IMR-90 (cell line): ENCODE measurements around the gene TBX4. TPM values are rescaled to one million over a fixed set of nuclear protein-coding genes. Genes with fewer than 3 reads are reported as not detected.

ENCODE experiments used
- ATAC-seq: fragments of 200-7000 bp; cut with Tn5 transposase; 2 replicates; pipeline ENCODE4 v1.9.1; 2020; ENCODE audit warnings: low read depth, mild to moderate bottlenecking, moderate library complexity
- BruUV-seq: library from RNA; stranded (reverse); fragments of 400-500 nt; replicated peaks from 2 replicates; lab custom pipeline; 2021; lab: Mats Ljungman, UMichigan
- CTCF ChIA-PET: fragments of 300-600 bp; formaldehyde crosslinking; extraction: SDS; loops from one replicate; lab custom pipeline; 2021; ENCODE audit warnings: antibody characterized with exemption; lab: Yijun Ruan, JAX
- POLR2A ChIA-PET: fragments of 300-600 bp; sonication (Branson Sonifier 250); formaldehyde crosslinking; loops from one replicate; lab custom pipeline; 2022; ENCODE audit warnings: antibody characterized with exemption; ENCODE audit not compliant: unreplicated experiment; lab: Charles Lee
- DNase-seq: peaks from one replicate; pipeline ENCODE4 v3.0.0; 2013
- H2AFZ ChIP-seq: replicated peaks from 2 replicates; pipeline ENCODE3; 2013; ENCODE audit warnings: low read length, mild to moderate bottlenecking; ENCODE audit not compliant: poor library complexity
- H2AK5ac ChIP-seq: 2 replicates; pipeline ENCODE4 v1.6.1; 2013; ENCODE audit warnings: low read depth, low read length, inconsistent platforms
- H2AK9ac ChIP-seq: replicated peaks from 2 replicates; pipeline ENCODE3; 2013; ENCODE audit warnings: mild to moderate bottlenecking, low read depth, low read length, moderate library complexity; ENCODE audit not compliant: poor library complexity
- H2BK120ac ChIP-seq: 2 replicates; pipeline ENCODE4 v1.6.1; 2013; ENCODE audit warnings: low read depth, low read length, inconsistent platforms
- H2BK15ac ChIP-seq: 3 replicates; pipeline ENCODE4 v1.6.1; 2013; ENCODE audit warnings: low read depth, low read length, inconsistent platforms
- H2BK20ac ChIP-seq: 2 replicates; pipeline ENCODE4 v1.6.1; 2013; ENCODE audit warnings: low read depth, mild to moderate bottlenecking, inconsistent platforms, low read length, moderate library complexity
- H2BK5ac ChIP-seq: 2 replicates; pipeline ENCODE4 v1.6.1; 2013; ENCODE audit warnings: mild to moderate bottlenecking, low read depth, low read length, inconsistent platforms; ENCODE audit not compliant: poor library complexity, severe bottlenecking
- H3K14ac ChIP-seq: replicated peaks from 2 replicates; pipeline ENCODE4 v1.6.1; 2013; ENCODE audit warnings: low read depth, low read length, inconsistent platforms
- H3K18ac ChIP-seq: 2 replicates; pipeline ENCODE4 v1.6.1; 2013; ENCODE audit warnings: low read depth, low read length, control low read depth
- H3K23ac ChIP-seq: 2 replicates; pipeline ENCODE4 v1.6.1; 2013; ENCODE audit warnings: low read depth, low read length, inconsistent platforms
- H3K27ac ChIP-seq: 2 replicates; pipeline ENCODE4 v1.5.1; 2013; ENCODE audit warnings: mild to moderate bottlenecking, control low read depth, low read length; ENCODE audit not compliant: insufficient read depth
- H3K27me3 ChIP-seq: 2 replicates; pipeline ENCODE4 v1.6.1; 2013; ENCODE audit warnings: low read length; ENCODE audit not compliant: control insufficient read depth, insufficient read depth
- H3K36me3 ChIP-seq: 2 replicates; pipeline ENCODE4 v1.6.1; 2013; ENCODE audit warnings: low read length, mixed read lengths; ENCODE audit not compliant: control insufficient read depth, insufficient read depth
- H3K4ac ChIP-seq: 2 replicates; pipeline ENCODE4 v1.6.1; 2013; ENCODE audit warnings: low read depth, low read length, inconsistent platforms
- H3K4me1 ChIP-seq: 2 replicates; pipeline ENCODE4 v1.6.1; 2013; ENCODE audit warnings: low read length, mixed read lengths; ENCODE audit not compliant: control insufficient read depth, insufficient read depth
- H3K4me2 ChIP-seq: 2 replicates; pipeline ENCODE4 v1.6.1; 2013; ENCODE audit warnings: low read depth, mild to moderate bottlenecking, control low read depth, low read length, moderate library complexity
- H3K4me3 ChIP-seq: 2 replicates; pipeline ENCODE4 v1.5.1; 2013; ENCODE audit warnings: low read depth, mild to moderate bottlenecking, control low read depth, low read length, moderate library complexity; ENCODE audit not compliant: insufficient read depth
- H3K56ac ChIP-seq: 2 replicates; pipeline ENCODE4 v1.6.1; 2013; ENCODE audit warnings: low read length, inconsistent platforms; ENCODE audit not compliant: insufficient read depth; ENCODE audit errors: extremely low read depth
- H3K79me1 ChIP-seq, 2 experiments: 2 replicates each; pipeline ENCODE4 v1.6.1; 2013; ENCODE audit warnings: low read length in 2 of 2, inconsistent platforms in 1 of 2, low read depth in 1 of 2
- H3K9ac ChIP-seq: 2 replicates; pipeline ENCODE4 v1.6.1; 2013; ENCODE audit warnings: low read depth, low read length, control low read depth
- H3K9me1 ChIP-seq: 2 replicates; pipeline ENCODE4 v1.6.1; 2013; ENCODE audit warnings: low read length, inconsistent platforms; ENCODE audit not compliant: insufficient read depth
- H3K9me3 ChIP-seq: 2 replicates; pipeline ENCODE4 v1.6.1; 2013; ENCODE audit warnings: low read length; ENCODE audit not compliant: control insufficient read depth, insufficient read depth
- H4K20me1 ChIP-seq: 2 replicates; pipeline ENCODE4 v1.6.1; 2013; ENCODE audit warnings: low read length, inconsistent platforms; ENCODE audit not compliant: insufficient read depth
- H4K5ac ChIP-seq: 2 replicates; pipeline ENCODE4 v1.6.1; 2013; ENCODE audit warnings: mild to moderate bottlenecking, low read depth, low read length, control low read depth
- H4K8ac ChIP-seq, 2 experiments: 2 replicates each; pipeline ENCODE4 v1.6.1; 2013; ENCODE audit warnings: low read depth in 2 of 2, low read length in 2 of 2, control low read depth in 1 of 2, inconsistent platforms in 1 of 2
- H4K91ac ChIP-seq: 2 replicates; pipeline ENCODE4 v1.6.1; 2013; ENCODE audit warnings: low read depth, low read length, inconsistent platforms; ENCODE audit not compliant: insufficient read depth
- CHD1 ChIP-seq: IDR thresholded peaks from 2 replicates; pipeline ENCODE4 v1.6.1; 2012; ENCODE audit warnings: low read depth, low read length, improper control_type of control experiment
- NFE2L2 ChIP-seq: fragments of 150-350 bp; IDR thresholded peaks from 2 replicates; pipeline ENCODE4 v1.6.1; 2016; ENCODE audit warnings: low read depth, mild to moderate bottlenecking, low read length
- WGBS, 2 experiments: methylation state at CpG; one replicate each; pipeline versions ENCODE4 v1.1.5 to v1.1.7; 2013; ENCODE audit warnings: missing lambda C conversion rate in 2 of 2; ENCODE audit not compliant: insufficient read length in 1 of 2; ENCODE audit errors: extremely low coverage in 2 of 2; 5-methylcytosine and 5-hydroxymethylcytosine counted together
- dilution Hi-C: fragments of 300-500 bp; cut with HindIII; formaldehyde crosslinking; loops from one replicate; pipeline ENCODE4 v1.14.3; 2018; ENCODE audit warnings: low sequenced_read_pairs; ENCODE audit not compliant: unreplicated experiment
- in situ Hi-C: fragments of 300-500 bp; cut with MboI; formaldehyde crosslinking; loops from 3 replicates; pipeline ENCODE4 v1.14.3; 2019; ENCODE audit warnings: low sequenced_read_pairs, inconsistent platforms, mixed read lengths
- intact Hi-C: fragments of 100-400 bp; cut with micrococcal nuclease; formaldehyde crosslinking; loops from 2 replicates; pipeline ENCODE4 v1.10.0; 2022
- polyA plus RNA-seq, 3 experiments: library from polyadenylated mRNA; depleted of rRNA; stranded (reverse); fragments of >200 nt; gene quantifications; 2 replicates each; pipeline ENCODE4 v1.2.3, GENCODE V29; 2012; ENCODE audit warnings: low replicate concordance in 1 of 3
- total RNA-seq: library from RNA; depleted of rRNA; stranded (reverse); fragments of >200 nt; gene quantifications from 2 replicates; pipeline ENCODE4 v1.2.3, GENCODE V29; 2012

The TBX4 gene
- total and polyA plus RNA-seq, 2 of the 4 experiments (the other 2 are of a cell fraction): 0.05 TPM; not detected in 1

- in situ Hi-C loops: no loop called here
- dilution Hi-C loops: no loop called here
- Histone ChIP-seq H2BK20ac (no peak overlapping the region), H2AK5ac (no peak overlapping the region), H2BK120ac (no peak overlapping the region), H3K4me3 (no peak overlapping the region), H3K18ac (no peak overlapping the region), H3K27me3 (peaks cover 4% of the 10 kb centered on the region; the same call in 1 of the 2 replicates), H3K9me3 (no peaks in the 10 kb centered on the region), H3K23ac (no peak overlapping the region), H3K9me1 (no peaks in the 10 kb centered on the region), H3K36me3 (no peaks in the 10 kb centered on the region), H3K4me2 (no peak overlapping the region), H4K8ac (no peak overlapping the region), H2BK5ac (no peak overlapping the region), H3K79me1 (no peaks in the 10 kb centered on the region), H3K4me1 (peaks cover 2% of the 10 kb centered on the region; the same call in 1 of the 2 replicates), H2BK15ac (no peak overlapping the region), H4K20me1 (no peaks in the 10 kb centered on the region), H3K4ac (no peak overlapping the region), H2AFZ (no peak overlapping the region), H4K91ac (no peak overlapping the region), H2AK9ac (no peak overlapping the region), H4K5ac (no peak overlapping the region), H3K27ac (no peak overlapping the region), H3K9ac (no peak overlapping the region), H3K56ac (no peak overlapping the region), H3K14ac (no peak overlapping the region)
- ChIA-PET CTCF (no interaction called here), POLR2A (no interaction called here)
- BruUV-seq: no TSS peak
- WGBS, 2 experiments: no CpG with 5 or more reads among the region's 5 CpGs
- ATAC-seq (no peak), DNase-seq (no peak)
- TF ChIP-seq NFE2L2 (no peak), CHD1 (no peak)
- intact Hi-C loops: no loop called here
Measured at GRCh38 chr17:61481421-61481820, 29.2 kb downstream of the TBX4 start.
